ENCODE data around the gene VEPH1. TPM values are rescaled to one million over a fixed set of nuclear protein-coding genes. Genes with fewer than 3 reads are reported as not detected.

Gene VEPH1
- total RNA-seq, 1 experiment from 2014 or later, result 7.7 TPM

DNA sequence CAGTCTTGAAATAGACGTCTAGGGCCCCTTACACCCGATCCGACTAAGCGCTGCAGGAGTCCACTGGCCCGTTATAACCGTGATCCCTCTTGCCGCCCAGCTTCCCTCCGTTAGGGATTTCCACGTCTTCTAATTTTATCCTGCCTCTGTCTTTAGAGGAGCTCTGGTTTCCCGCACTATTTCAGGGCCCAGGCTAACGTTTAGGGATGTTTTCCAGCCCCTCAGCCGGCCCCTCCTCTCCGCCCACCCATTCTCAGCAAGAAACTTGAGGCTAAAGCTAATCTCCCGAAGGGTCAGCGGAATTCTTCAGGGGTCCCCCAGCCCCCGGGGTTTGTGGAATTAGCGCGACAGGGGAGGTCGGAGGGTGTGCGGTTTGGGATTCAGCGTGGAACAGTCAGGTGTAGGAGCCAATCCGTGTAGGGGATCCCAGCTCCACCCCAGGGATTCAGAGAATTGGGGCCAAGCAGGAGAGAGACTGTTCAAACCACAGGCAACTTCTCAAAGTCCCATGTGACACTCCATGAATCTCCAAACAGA, 65.0 kb downstream of the VEPH1 start:
- no peak overlapping the region for H3K27ac ChIP-seq (ENCODE audit: insufficient read length, low read depth, low read length)
- H3K23me2 ChIP-seq (ENCODE audit: insufficient read length, low read depth, low read length, poor library complexity, severe bottlenecking), result peaks cover 16% of the 10 kb centered on the region
- H3K56ac ChIP-seq (ENCODE audit: insufficient read length, low read depth, low read length), result no peak overlapping the region
- Mint-ChIP-seq H3K27ac (peak overlapping the region in 1 of 3 experiments; percentile 79; a peak in 1 of 7 replicates), H3K36me3 (ENCODE audit: insufficient read depth in 1 of 3, low read depth in 3 of 3) (no peaks in the 10 kb centered on the region), H3K4me3 (peak overlapping the region; percentile 76 to 91), H3K4me1 (peaks cover 16 to 19% of the 10 kb centered on the region in 2 experiments), H3K9me3 (0 out of 5 replicates have a peak, but pooled peaks cover 0 to 2% of the 10 kb centered on the region in 2 experiments), H3K27me3 (ENCODE audit: low read depth) (peaks cover 36% of the 10 kb centered on the region)
- H3T11ph ChIP-seq (ENCODE audit: low read length), result no peak overlapping the region
- no peak overlapping the region for H2BK5ac ChIP-seq (ENCODE audit: insufficient read length, low read length)
- no peak overlapping the region for H4K91ac ChIP-seq (ENCODE audit: insufficient read length, low read depth, low read length)
- no peak overlapping the region for H3K23ac ChIP-seq (ENCODE audit: insufficient read length, low read depth, low read length)
- peak overlapping the region; percentile 85 for H3K9ac ChIP-seq (ENCODE audit: extremely low read depth, insufficient read length, low read length)
- peak overlapping the region; percentile 64 for H3K18ac ChIP-seq (ENCODE audit: insufficient read length, low read depth, low read length)
- H3K79me2 ChIP-seq (ENCODE audit: insufficient read depth, low read length), result no peaks in the 10 kb centered on the region
- no peaks in the 10 kb centered on the region; the same call in 1 of the 2 replicates for H3K27me3 ChIP-seq (ENCODE audit: insufficient read depth, low read length)
- no peak overlapping the region for H2BK15ac ChIP-seq (ENCODE audit: low read depth, low read length)
- peaks cover 2% of the 10 kb centered on the region; the same call in 1 of the 2 replicates for H3K4me1 ChIP-seq (ENCODE audit: insufficient read depth, low read length)
- no peak overlapping the region for H3K4ac ChIP-seq (ENCODE audit: low read depth, low read length)
- no peak overlapping the region for H2BK12ac ChIP-seq (ENCODE audit: insufficient read length, low read depth, low read length)
- H3K4me2 ChIP-seq (ENCODE audit: insufficient read depth, insufficient read length, low read length), result peak overlapping the region; percentile 58
- no CpG with 5 or more reads among the region's 22 CpGs for WGBS (ENCODE audit: extremely low coverage, insufficient read length, low lambda C conversion rate)
- peak; percentile 37 for DNase-seq
- H2BK120ac ChIP-seq (ENCODE audit: low read depth, low read length, poor library complexity, severe bottlenecking), result peak overlapping the region; percentile 24
- H2AFZ ChIP-seq (ENCODE audit: low read length), result peak overlapping the region; percentile 43
- no peak for TF ChIP-seq CTCF (conservative IDR thresholded peaks at IDR 0.05)
- H3K14ac ChIP-seq (ENCODE audit: insufficient read depth, low read length), result peak overlapping the region; percentile 74
- H2AK5ac ChIP-seq (ENCODE audit: insufficient read length, low read length), result no peak overlapping the region
- no peak overlapping the region for H2BK20ac ChIP-seq (ENCODE audit: low read depth, low read length, poor library complexity, severe bottlenecking)
- H4K5ac ChIP-seq (ENCODE audit: insufficient read length, low read depth, low read length), result no peak overlapping the region
- no peaks in the 10 kb centered on the region for H4K20me1 ChIP-seq (ENCODE audit: control insufficient read depth, insufficient read depth, insufficient read length)
- H4K8ac ChIP-seq (replicated peaks; ENCODE audit: insufficient read length, low read depth, low read length), result no peak overlapping the region
- H3K9me3 ChIP-seq (ENCODE audit: control insufficient read depth, low read depth, low read length), result no peaks in the 10 kb centered on the region
- no peaks in the 10 kb centered on the region for H3K79me1 ChIP-seq (ENCODE audit: insufficient read depth, low read depth, low read length, poor library complexity, severe bottlenecking)
